Activated B cell treated with CpG ODN at 0.5 μM for 24 hours (primary cell): ENCODE data around the gene EEF1A1. TPM values are rescaled to one million over a fixed set of nuclear protein-coding genes. Genes with fewer than 3 reads are reported as not detected.

Experiments used
- ATAC-seq: fragments of 200-7000 bp; cut with Tn5 transposase; one replicate; pipeline ENCODE4 v1.10.0; 2021; ENCODE audit warnings: low read depth, mild to moderate bottlenecking, moderate library complexity
- CTCF ChIA-PET: fragments of 350-600 bp; sonication (Branson Sonifier 250); formaldehyde crosslinking; loops from one replicate; lab custom pipeline; 2021; ENCODE audit warnings: antibody characterized with exemption; lab: Charles Lee
- POLR2A ChIA-PET: fragments of 350-600 bp; sonication (Branson Sonifier 250); formaldehyde crosslinking; loops from one replicate; lab custom pipeline; 2021; ENCODE audit warnings: antibody characterized with exemption; lab: Charles Lee
- DNase-seq: peaks from one replicate; pipeline ENCODE4 v3.0.0; 2022
- H3K27ac Mint-ChIP-seq: one replicate; pipeline ENCODE4 v1.8.0; 2020; ENCODE audit warnings: mixed read lengths
- H3K27me3 Mint-ChIP-seq: one replicate; pipeline ENCODE4 v1.8.0; 2021; ENCODE audit warnings: mixed read lengths
- H3K36me3 Mint-ChIP-seq: one replicate; pipeline ENCODE4 v1.8.0; 2021; ENCODE audit warnings: low read depth, mixed read lengths
- H3K4me1 Mint-ChIP-seq: one replicate; pipeline ENCODE4 v1.8.0; 2021; ENCODE audit warnings: mixed read lengths
- H3K4me3 Mint-ChIP-seq: one replicate; pipeline ENCODE4 v1.8.0; 2020; ENCODE audit warnings: mild to moderate bottlenecking, mixed read lengths
- H3K9me3 Mint-ChIP-seq: one replicate; pipeline ENCODE4 v1.8.0; 2020; ENCODE audit warnings: mixed read lengths
- CTCF ChIP-seq: fragments of 200-600 bp; IDR thresholded peaks from one replicate; pipeline ENCODE4 v1.8.0; 2022; ENCODE audit warnings: antibody characterized with exemption, mild to moderate bottlenecking
- intact Hi-C: fragments of 100-400 bp; cut with micrococcal nuclease; formaldehyde crosslinking; loops from one replicate; pipeline ENCODE4 v1.15.1; 2024
- total RNA-seq: library from RNA; stranded (reverse); gene quantifications from 2 replicates; pipeline ENCODE4 v1.2.3, GENCODE V29; 2022

Gene EEF1A1
- total RNA-seq, 1 donor from 2014 or later, result 19,962 TPM

DNA sequence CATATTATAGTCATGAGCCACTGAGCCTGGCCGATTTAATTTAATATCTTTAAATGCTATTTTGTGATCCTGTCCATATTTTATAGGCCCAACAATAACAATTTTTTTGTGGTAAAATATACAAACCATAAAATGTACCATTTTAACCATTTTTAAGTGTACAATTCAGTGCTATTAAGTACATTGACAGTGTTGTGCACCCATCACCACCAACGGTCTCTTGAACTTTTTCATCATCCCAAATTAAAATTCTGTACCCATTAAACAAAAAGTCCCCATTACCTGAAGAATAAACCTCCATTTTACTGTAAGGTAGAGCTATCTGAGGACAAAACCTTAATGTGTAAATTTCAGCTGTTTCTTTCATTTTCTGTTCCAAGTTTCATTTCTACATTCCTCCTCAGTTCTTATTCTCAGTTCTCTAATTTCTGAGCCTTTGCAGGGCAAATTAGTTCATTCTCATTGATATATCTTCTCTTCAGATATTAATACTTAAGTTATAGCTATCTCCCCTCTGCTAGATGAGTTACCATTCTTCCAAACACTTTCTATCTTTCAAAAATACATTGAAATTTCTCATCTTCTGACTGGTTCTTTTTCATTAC, 49.0 kb downstream of the EEF1A1 start:
- H3K36me3 Mint-ChIP-seq, result peaks cover 61% of the 10 kb centered on the region
- peak overlapping the region; percentile 90 for H3K27ac Mint-ChIP-seq
- H3K4me3 Mint-ChIP-seq, result peak overlapping the region; percentile 75
- H3K9me3 Mint-ChIP-seq, result no peaks in the 10 kb centered on the region
- TF ChIP-seq CTCF, result no peak
- intact Hi-C loops, result loop anchor here (1.0 to 2.0 kb wide), 4 partner anchors 10 to 39 kb away; partner anchors contain the start of genes CGAS and MTO1
- ChIA-PET POLR2A (interaction anchor here (0.6 to 3.4 kb wide), 14 partner anchors 10 to 114 kb away, joined by 3 to 83 read pairs (median 6); partner anchors contain the start of genes CGAS, EEF1A1 and MTO1), CTCF (interaction anchor here (0.7 to 1.8 kb wide), 4 partner anchors 10 to 181 kb away, joined by 3 to 5 read pairs (median 4); partner anchors contain the start of gene MTO1)
- no peaks in the 10 kb centered on the region for H3K27me3 Mint-ChIP-seq
- ATAC-seq, result peak; percentile 95
- H3K4me1 Mint-ChIP-seq, result peaks cover 25% of the 10 kb centered on the region
- DNase-seq, result no peak

Other genes with a start within 250 kb of the EEF1A1 start
- gene DPPA5, start 166.8 kb downstream of the EEF1A1 start, total RNA-seq, result not detected in 2 replicates
- gene KHDC3L, start 158.4 kb downstream of the EEF1A1 start, total RNA-seq, result not detected in 2 replicates
- gene OOEP, start 151.1 kb downstream of the EEF1A1 start, total RNA-seq, result 0.22 TPM in 1 of 2 replicates, not detected in the other
- gene DDX43, start 126.2 kb downstream of the EEF1A1 start, total RNA-seq, result 1.4 and 1.6 TPM in 2 replicates
- 22.7 and 24.3 TPM in 2 replicates for gene CGAS, start 68.7 kb downstream of the EEF1A1 start, total RNA-seq
- gene MTO1, start 59.3 kb downstream of the EEF1A1 start, total RNA-seq, result 58.5 and 59.3 TPM in 2 replicates
- 6.3 and 7.5 TPM in 2 replicates for gene SLC17A5, start 133.0 kb upstream of the EEF1A1 start, total RNA-seq
- 0.61 and 0.69 TPM in 2 replicates for gene CD109, start 175.2 kb upstream of the EEF1A1 start, total RNA-seq